ENCODE results near the gene EVC2. TPM values are rescaled to one million over a fixed set of nuclear protein-coding genes. Genes with fewer than 3 reads are reported as not detected.
A peak's percentile ranks its signal among the peaks of the same experiment; 100 is the strongest.

Gene EVC2
- total and polyA plus RNA-seq, 2 of the 4 experiments (the other 2 are of a cell fraction) = 2.7 to 5.9 TPM

DNA sequence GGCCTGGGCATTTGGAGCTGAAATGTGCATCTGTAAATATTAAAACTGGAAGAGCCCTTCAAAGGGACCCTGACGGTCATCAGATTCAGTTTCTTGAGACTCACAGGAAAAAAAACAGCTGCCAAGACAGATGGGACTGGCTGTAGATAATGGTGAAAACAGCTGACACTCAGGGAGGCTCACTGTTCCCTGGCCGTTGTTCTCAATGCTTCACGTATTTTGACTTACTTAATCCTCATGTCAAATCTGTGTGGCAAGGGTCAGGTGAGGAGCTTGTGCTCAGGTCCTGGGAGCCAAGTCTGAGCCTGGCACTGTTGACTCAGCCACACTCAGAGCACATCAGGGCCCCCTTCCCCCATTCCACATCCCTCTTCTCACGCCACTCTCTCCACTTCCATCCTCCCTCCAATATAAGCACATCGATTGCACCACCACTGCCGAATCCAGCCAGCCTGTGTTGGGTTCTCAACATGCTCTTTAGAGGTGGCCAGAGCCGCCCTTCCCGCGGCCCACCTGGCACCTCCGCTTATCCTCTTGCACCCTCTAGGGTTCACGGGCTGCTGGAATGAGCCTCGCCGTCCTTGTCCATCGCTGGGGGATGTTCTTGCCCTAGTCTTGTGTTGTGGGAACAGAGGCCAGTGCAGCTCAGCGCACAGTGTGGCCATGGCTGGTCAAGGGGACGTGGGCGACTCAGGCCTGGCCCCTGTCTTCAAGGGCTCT lies 42.7 kb upstream of the EVC2 start (continued):
- no peak for TF ChIP-seq NFE2L2 (IDR thresholded peaks at IDR 0.05; ENCODE audit: low read depth, low read length)

DNA sequence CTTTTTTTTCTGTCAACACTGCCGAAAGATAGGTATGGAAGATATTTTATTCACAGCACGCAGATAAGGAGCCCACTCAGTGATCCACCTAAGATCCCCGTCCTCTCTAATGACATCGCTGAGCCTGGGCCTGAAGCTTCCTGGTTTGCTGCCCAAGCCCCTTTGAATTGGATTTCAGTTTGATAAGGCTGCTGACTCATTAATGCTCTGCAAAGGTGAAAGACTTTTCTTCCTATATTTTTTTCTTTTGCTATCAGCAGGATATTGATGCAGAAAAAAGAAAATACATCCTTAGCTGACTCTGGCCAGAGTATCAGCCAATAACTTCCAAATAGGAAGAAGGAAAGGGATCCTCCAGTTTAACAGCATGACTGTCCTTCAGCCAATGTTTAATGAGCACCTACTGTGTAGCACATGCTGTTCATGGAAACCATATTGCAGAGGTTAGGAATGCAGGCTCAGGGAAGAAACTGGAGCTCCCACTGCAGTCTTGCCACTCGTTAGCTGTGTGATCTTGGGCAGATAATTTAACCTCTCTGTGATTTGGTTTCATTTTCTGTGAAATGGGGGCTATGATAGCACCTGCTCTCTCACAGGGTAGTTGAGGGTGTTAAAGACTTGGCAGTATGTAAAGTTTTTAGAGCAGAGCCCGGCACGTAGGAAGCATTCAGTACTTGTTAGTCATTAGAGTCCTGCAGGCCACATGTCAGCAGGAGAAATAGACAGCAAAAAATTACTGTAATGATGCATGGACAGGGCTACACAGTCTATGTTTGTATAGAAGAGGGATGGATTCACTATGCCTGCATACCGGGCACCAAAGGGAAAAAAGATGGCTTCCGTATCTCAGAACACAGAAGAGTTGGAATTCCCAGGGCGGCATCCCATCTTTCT lies 41.9 kb upstream of the EVC2 start:
- CTCF ChIA-PET = no interaction called here
- in situ Hi-C loops (cut with MboI; ENCODE audit: low sequenced_read_pairs) (no loop called here), dilution Hi-C loops (cut with HindIII; ENCODE audit: low sequenced_read_pairs, unreplicated experiment) (no loop called here), intact Hi-C loops (cut with micrococcal nuclease) (no loop called here)
- Histone ChIP-seq H3K27me3 (ENCODE audit: control insufficient read depth, insufficient read depth, low read length) (no peaks in the 10 kb centered on the region), H2AFZ (replicated peaks; ENCODE audit: low read length, poor library complexity) (no peak overlapping the region), H3K4me3 (ENCODE audit: insufficient read depth, low read depth, low read length) (no peak overlapping the region), H3K14ac (replicated peaks; ENCODE audit: low read depth, low read length) (0 out of 2 replicates have a peak overlapping the region, but pooled peaks have one; percentile 42), H4K91ac (ENCODE audit: insufficient read depth, low read depth, low read length) (peak overlapping the region; percentile 72), H2BK15ac (ENCODE audit: low read depth, low read length) (peak overlapping the region; percentile 93; the same call in 2 of the 3 replicates), H3K36me3 (ENCODE audit: control insufficient read depth, insufficient read depth, low read length) (peaks cover 50% of the 10 kb centered on the region), H2BK120ac (ENCODE audit: low read depth, low read length) (peak overlapping the region; percentile 95), H4K5ac (ENCODE audit: low read depth, low read length) (peak overlapping the region; percentile 21; the same call in 1 of the 2 replicates), H2BK5ac (ENCODE audit: low read depth, low read length, poor library complexity, severe bottlenecking) (peak overlapping the region; percentile 80), H3K79me1 (ENCODE audit: low read depth in 1 of 2, low read length in 2 of 2) (peaks cover 15 to 71% of the 10 kb centered on the region in 2 experiments), H3K18ac (ENCODE audit: low read depth, low read length) (peak overlapping the region; percentile 89; the same call in 1 of the 2 replicates), H4K20me1 (ENCODE audit: insufficient read depth, low read length) (peaks cover 12% of the 10 kb centered on the region), H3K9me1 (ENCODE audit: insufficient read depth, low read length) (peaks cover 58% of the 10 kb centered on the region), H3K9ac (ENCODE audit: low read depth, low read length) (no peak overlapping the region), H4K8ac (ENCODE audit: low read depth in 2 of 2, low read length in 2 of 2) (peak overlapping the region; percentile 48 to 57; a peak in 3 of 4 replicates), H3K4me2 (ENCODE audit: low read depth, low read length) (no peak overlapping the region), H3K4me1 (ENCODE audit: control insufficient read depth, insufficient read depth, low read length) (peaks cover 57% of the 10 kb centered on the region), H3K9me3 (ENCODE audit: control insufficient read depth, insufficient read depth, low read length) (no peaks in the 10 kb centered on the region), H3K27ac (ENCODE audit: insufficient read depth, low read length) (peak overlapping the region; percentile 54), H3K4ac (ENCODE audit: low read depth, low read length) (peak overlapping the region; percentile 97), H2AK5ac (ENCODE audit: low read depth, low read length) (peak overlapping the region; percentile 69), H3K56ac (ENCODE audit: extremely low read depth, insufficient read depth, low read length) (no peak overlapping the region), H3K23ac (ENCODE audit: low read depth, low read length) (no peak overlapping the region; the same call in 1 of the 2 replicates), H2BK20ac (ENCODE audit: low read depth, low read length) (peak overlapping the region; percentile 79), H2AK9ac (replicated peaks; ENCODE audit: low read depth, low read length, poor library complexity) (peak overlapping the region; percentile 47)
- POLR2A ChIA-PET (ENCODE audit: unreplicated experiment) = no interaction called here
- TF ChIP-seq FOS (IDR thresholded peaks at IDR 0.05; ENCODE audit: low read depth, low read length) (peak; percentile 1; the same call in 1 of the 2 replicates), MAFK (IDR thresholded peaks at IDR 0.05; ENCODE audit: low read depth, low read length) (no peak), NFE2L2 (IDR thresholded peaks at IDR 0.05; ENCODE audit: low read depth, low read length) (no peak), CEBPB (IDR thresholded peaks at IDR 0.05; ENCODE audit: low read depth, low read length) (no peak)
- BruUV-seq (replicated peaks) = no TSS peak
- peak; percentile 84 for DNase-seq
- no CpG with 5 or more reads among the region's 10 CpGs for WGBS, 2 experiments (ENCODE audit: extremely low coverage in 2 of 2, insufficient read length in 1 of 2)
- peak; percentile 43 for ATAC-seq (ENCODE audit: low read depth)

Measured in IMR-90 (cell line).